ENCODE data around the gene NPHP4.

NPHP4 gene

GRCh38 chr1:6003568-6004411 lies 11.6 kb upstream of the NPHP4 start:
- no peaks in the 10 kb centered on the region for H3K4me1 ChIP-seq (ENCODE audit: control insufficient read depth, low read length)
- no peaks in the 10 kb centered on the region; the same call in 1 of the 2 replicates for H4K20me1 ChIP-seq (ENCODE audit: control insufficient read depth, insufficient read depth, low read depth, low read length)

GRCh38 chr1:6002714-6003501 lies 10.7 kb upstream of the NPHP4 start:
- no peak overlapping the region for H3K27ac ChIP-seq (ENCODE audit: low read depth, low read length)
- TF ChIP-seq EZH2phosphoT487 (IDR thresholded peaks at IDR 0.05; ENCODE audit: borderline replicate concordance, low read length) (no peak), CTCF (IDR thresholded peaks at IDR 0.05; ENCODE audit: low read depth, low read length, poor library complexity, severe bottlenecking) (no peak)

More at GRCh38 chr1:6003568-6004411, 11.6 kb upstream of the NPHP4 start:
- no peaks in the 10 kb centered on the region for H3F3A ChIP-seq (ENCODE audit: control insufficient read depth, insufficient read depth)
- H3K36me3 ChIP-seq (ENCODE audit: control insufficient read depth, low read length): no peaks in the 10 kb centered on the region
- no peak overlapping the region for H3K4me3 ChIP-seq (ENCODE audit: low read length)
- H3K4me2 ChIP-seq (ENCODE audit: low read length): no peak overlapping the region
- H3K27ac ChIP-seq (ENCODE audit: low read depth, low read length): no peak overlapping the region
- TF ChIP-seq EZH2phosphoT487 (IDR thresholded peaks at IDR 0.05; ENCODE audit: borderline replicate concordance, low read length) (no peak), CTCF (IDR thresholded peaks at IDR 0.05; ENCODE audit: low read depth, low read length, poor library complexity, severe bottlenecking) (no peak)
- H3K79me2 ChIP-seq (ENCODE audit: control insufficient read depth, low read length): no peaks in the 10 kb centered on the region
- no peaks in the 10 kb centered on the region for H3K27me3 ChIP-seq (ENCODE audit: control insufficient read depth, low read length)
- H3K9me2 ChIP-seq (replicated peaks; ENCODE audit: control insufficient read depth, low read length): no peaks in the 10 kb centered on the region
- no peaks in the 10 kb centered on the region for H3K9me3 ChIP-seq (ENCODE audit: control insufficient read depth, insufficient read depth, low read length)

GRCh38 chr1:6001992-6002576 lies 9.9 kb upstream of the NPHP4 start:
- Histone ChIP-seq H3K4me2 (ENCODE audit: low read length) (no peak overlapping the region), H3K27me3 (ENCODE audit: control insufficient read depth, low read length) (no peaks in the 10 kb centered on the region), H3K9me2 (replicated peaks; ENCODE audit: control insufficient read depth, low read length) (no peaks in the 10 kb centered on the region), H3K9me3 (ENCODE audit: control insufficient read depth, insufficient read depth, low read length) (no peaks in the 10 kb centered on the region), H3K36me3 (ENCODE audit: control insufficient read depth, low read length) (no peaks in the 10 kb centered on the region), H3K27ac (ENCODE audit: low read depth, low read length) (no peak overlapping the region), H4K20me1 (ENCODE audit: control insufficient read depth, insufficient read depth, low read depth, low read length) (no peaks in the 10 kb centered on the region; the same call in 1 of the 2 replicates), H3K79me2 (ENCODE audit: control insufficient read depth, low read length) (no peaks in the 10 kb centered on the region), H3K4me1 (ENCODE audit: control insufficient read depth, low read length) (no peaks in the 10 kb centered on the region), H3F3A (ENCODE audit: control insufficient read depth, insufficient read depth) (no peaks in the 10 kb centered on the region), H3K4me3 (ENCODE audit: low read length) (no peak overlapping the region)
- TF ChIP-seq CTCF (IDR thresholded peaks at IDR 0.05; ENCODE audit: low read depth, low read length, poor library complexity, severe bottlenecking) (no peak), EZH2phosphoT487 (IDR thresholded peaks at IDR 0.05; ENCODE audit: borderline replicate concordance, low read length) (no peak)

More at GRCh38 chr1:6002714-6003501, 10.7 kb upstream of the NPHP4 start:
- Histone ChIP-seq H3K4me1 (ENCODE audit: control insufficient read depth, low read length) (no peaks in the 10 kb centered on the region), H3K79me2 (ENCODE audit: control insufficient read depth, low read length) (no peaks in the 10 kb centered on the region), H3K9me3 (ENCODE audit: control insufficient read depth, insufficient read depth, low read length) (no peaks in the 10 kb centered on the region), H3F3A (ENCODE audit: control insufficient read depth, insufficient read depth) (no peaks in the 10 kb centered on the region), H3K36me3 (ENCODE audit: control insufficient read depth, low read length) (no peaks in the 10 kb centered on the region), H3K4me2 (ENCODE audit: low read length) (no peak overlapping the region), H3K9me2 (replicated peaks; ENCODE audit: control insufficient read depth, low read length) (no peaks in the 10 kb centered on the region), H4K20me1 (ENCODE audit: control insufficient read depth, insufficient read depth, low read depth, low read length) (no peaks in the 10 kb centered on the region; the same call in 1 of the 2 replicates), H3K4me3 (ENCODE audit: low read length) (no peak overlapping the region), H3K27me3 (ENCODE audit: control insufficient read depth, low read length) (no peaks in the 10 kb centered on the region)
